Measurements from ENCODE around the gene CDC34.

Gene CDC34

GRCh38 chr19:531753-532560 lies at the start of gene CDC34:
Gene CDC34 (plus strand): TSS chr19:531760. CDS start chr19:531932, 172 bp downstream.
- DNase-seq: no peak

- DNase-seq: no peak
Measured at GRCh38 chr19:482186-483041, 49.1 kb upstream of the CDC34 start.

- DNase-seq: no peak
Measured at GRCh38 chr19:483332-484072, 48.1 kb upstream of the CDC34 start.

GRCh38 chr19:484494-484893 lies 47.1 kb upstream of the CDC34 start:
- DNase-seq: no peak

- no peak for DNase-seq
Measured at GRCh38 chr19:485077-485476, 46.5 kb upstream of the CDC34 start.

GRCh38 chr19:485583-486236 lies 45.9 kb upstream of the CDC34 start:
- DNase-seq: no peak

GRCh38 chr19:488505-489417 lies 42.8 kb upstream of the CDC34 start:
- peak; percentile 99 for DNase-seq

GRCh38 chr19:489418-490196 lies 42.0 kb upstream of the CDC34 start:
- peak; percentile 40 for DNase-seq

- peak; percentile 44 for DNase-seq
Measured at GRCh38 chr19:491146-491741, 40.3 kb upstream of the CDC34 start.

GRCh38 chr19:492091-492531 lies 39.4 kb upstream of the CDC34 start:
- peak; percentile 41 for DNase-seq

GRCh38 chr19:493391-494170 lies 38.0 kb upstream of the CDC34 start:
- DNase-seq: no peak

GRCh38 chr19:494171-495080 lies 37.1 kb upstream of the CDC34 start:
- no peak for DNase-seq

- DNase-seq: peak; percentile 37
Measured at GRCh38 chr19:495081-495401, 36.5 kb upstream of the CDC34 start.

- DNase-seq: peak; percentile 96
Measured at GRCh38 chr19:495402-496111, 36.0 kb upstream of the CDC34 start.

GRCh38 chr19:496112-496665 lies 35.4 kb upstream of the CDC34 start, which contains the start of gene MADCAM1:
Gene MADCAM1 (plus strand): TSS chr19:496486. CDS start chr19:496500, 14 bp downstream.
- DNase-seq: no peak

GRCh38 chr19:496986-497385 lies 34.6 kb upstream of the CDC34 start:
- DNase-seq: no peak

GRCh38 chr19:497491-497868 lies 34.1 kb upstream of the CDC34 start:
- peak; percentile 33 for DNase-seq
